Left kidney (tissue), 2 donors: ENCODE measurements around the gene HTR3D. TPM values are rescaled to one million over a fixed set of nuclear protein-coding genes. Genes with fewer than 3 reads are reported as not detected.
A peak's percentile ranks its signal among the peaks of the same experiment; 100 is the strongest.
"Not testable (repeated sequence)": the region's sequence is repeated elsewhere in the genome, so short reads cannot be mapped to it uniquely, and the experiment has no call there.

ENCODE experiments used
- DNase-seq: peaks from one replicate; pipeline ENCODE4 v3.0.0-alpha.2; 2013
- polyA plus RNA-seq: library from polyadenylated mRNA; unstranded; fragments of 120-200 nt; gene quantifications from one replicate; pipeline ENCODE4 v1.2.1, GENCODE V29; 2013; ENCODE audit not compliant: insufficient read length

The HTR3D gene
- polyA plus RNA-seq, 1 donor = not detected

GRCh38 chr3:184015381-184016019, 16.0 kb upstream of the HTR3D start:
- no peak for DNase-seq

GRCh38 chr3:184016169-184016570, 15.4 kb upstream of the HTR3D start:
- DNase-seq = no peak

DNA sequence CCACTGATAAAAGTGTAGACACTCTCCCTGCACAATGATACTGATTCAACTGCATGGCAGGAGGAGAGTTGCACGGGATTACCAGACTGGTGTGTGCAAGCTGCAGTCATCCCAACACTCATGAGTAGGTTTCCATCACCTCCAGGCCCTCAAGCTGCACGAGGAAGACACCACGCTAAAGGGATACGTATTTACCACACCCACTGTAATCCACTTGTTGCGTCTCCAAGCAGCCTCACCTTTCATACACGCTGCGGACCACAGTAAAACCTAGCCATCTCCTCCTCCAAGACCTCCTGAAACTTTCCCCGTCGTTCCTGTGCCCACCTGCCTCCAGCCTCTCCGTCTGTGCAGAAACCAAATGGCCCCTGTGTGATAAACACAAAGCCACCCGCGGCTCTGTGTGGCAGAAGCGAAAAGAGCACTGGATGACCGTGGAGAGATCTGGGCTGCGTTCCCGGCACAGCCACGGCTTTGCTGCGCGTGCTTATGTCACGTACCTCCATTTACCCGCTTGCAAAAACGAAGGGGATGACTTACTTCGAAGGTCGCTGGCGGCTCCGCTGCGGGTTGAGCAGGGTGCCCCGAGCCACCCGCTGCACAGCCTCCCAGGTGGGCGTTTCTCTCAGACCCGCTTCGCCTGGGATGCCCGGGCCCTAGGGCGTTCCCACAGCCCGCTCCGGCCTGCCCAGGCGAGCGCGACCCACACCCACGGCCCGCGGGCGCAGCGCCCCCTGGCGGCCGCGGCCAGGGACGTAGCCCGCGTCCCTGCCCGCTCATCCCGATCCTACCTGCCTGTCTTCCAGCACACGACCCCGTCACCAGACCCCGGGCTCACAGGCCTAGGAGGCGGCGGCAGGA, 14.5 kb upstream of the HTR3D start:
- DNase-seq = peak; percentile 67

GRCh38 chr3:184017672-184018423, 13.7 kb upstream of the HTR3D start, which contains the start of gene ABCC5:
ABCC5 (minus strand) TSS chr3:184017884; CDS start chr3:184014392, 3,492 bp downstream.
- DNase-seq = peak; percentile 91

- DNase-seq = no peak
These were observed 13.0 kb upstream of the HTR3D start for GRCh38 chr3:184018424-184018973.

DNA sequence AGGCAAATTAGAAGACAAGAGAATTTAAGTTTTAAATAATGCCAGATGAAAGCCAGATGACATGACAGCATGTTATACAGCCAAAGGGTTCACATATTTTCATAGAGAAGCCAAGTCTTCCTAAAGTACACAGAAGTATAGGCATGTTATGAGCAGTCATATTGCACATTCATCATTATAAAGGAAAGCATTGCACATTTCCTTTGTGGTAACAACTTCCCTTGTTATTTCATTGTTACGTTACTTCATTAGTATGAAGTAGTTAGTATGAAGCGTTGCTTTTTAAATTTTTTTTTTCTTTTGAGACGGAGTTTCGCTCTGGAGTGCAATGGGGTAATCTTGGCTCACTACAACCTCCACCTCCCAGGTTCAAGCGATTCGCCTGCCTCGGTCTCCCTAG, 9.2 kb upstream of the HTR3D start:
- DNase-seq = no peak

DNA sequence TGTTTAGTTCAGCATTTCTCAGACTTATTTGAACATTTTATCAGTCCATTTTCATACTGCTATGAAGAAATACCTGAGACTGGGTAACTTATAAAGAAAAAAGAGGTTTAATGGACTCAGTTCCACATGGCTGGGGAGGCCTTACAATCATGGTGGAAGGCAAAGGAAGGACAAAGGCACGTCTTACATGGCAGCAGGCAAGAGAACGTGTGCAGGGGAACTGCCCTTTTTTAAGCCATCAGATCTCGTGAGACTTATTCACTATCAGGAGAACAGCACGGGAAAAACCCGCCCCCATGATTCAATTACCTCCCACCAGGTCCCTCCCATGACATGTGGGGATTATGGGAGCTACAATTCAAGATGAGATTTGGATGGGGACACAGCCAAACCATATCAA, 6.3 kb upstream of the HTR3D start:
- not testable (repeated sequence) for DNase-seq

- not testable (repeated sequence) for DNase-seq
These were observed 3.2 kb upstream of the HTR3D start for GRCh38 chr3:184028275-184028890.

DNA sequence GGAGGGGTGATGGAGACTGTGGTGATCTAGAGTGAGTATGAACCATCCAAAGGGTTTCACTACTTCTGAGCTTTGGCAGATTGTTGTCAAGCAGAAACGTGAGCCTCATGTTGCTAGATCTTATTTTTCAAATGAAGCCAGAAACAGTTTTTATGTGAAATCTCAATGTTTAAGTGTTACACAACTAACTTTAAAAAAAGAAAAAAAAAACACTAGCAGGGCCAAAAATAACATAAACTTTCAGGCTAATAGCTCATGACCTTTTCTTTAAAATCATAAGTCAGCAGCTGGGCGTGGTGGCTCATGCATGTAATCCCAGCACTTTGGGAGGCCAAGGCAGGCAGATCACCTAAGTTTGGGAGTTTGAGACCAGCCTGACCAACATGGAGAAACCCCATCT, 2.1 kb upstream of the HTR3D start:
- DNase-seq = no peak

- DNase-seq = no peak
These were observed 1.0 kb upstream of the HTR3D start for GRCh38 chr3:184030536-184030935.

- DNase-seq = no peak
These were observed 6.3 kb downstream of the HTR3D start for GRCh38 chr3:184037816-184038215.

DNA sequence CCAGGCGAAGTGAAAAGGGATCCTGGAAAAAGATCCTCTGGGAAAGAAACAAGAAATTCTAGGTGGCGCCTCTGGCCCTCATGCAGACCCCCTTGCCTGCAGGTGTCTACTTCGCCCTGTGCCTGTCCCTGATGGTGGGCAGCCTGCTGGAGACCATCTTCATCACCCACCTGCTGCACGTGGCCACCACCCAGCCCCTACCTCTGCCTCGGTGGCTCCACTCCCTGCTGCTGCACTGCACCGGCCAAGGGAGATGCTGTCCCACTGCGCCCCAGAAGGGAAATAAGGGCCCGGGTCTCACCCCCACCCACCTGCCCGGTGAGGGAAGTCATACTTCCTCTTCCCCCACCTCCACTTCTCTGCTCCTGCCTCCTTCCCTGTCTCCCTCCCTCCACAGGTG, 6.8 kb downstream of the HTR3D start:
- DNase-seq = not testable (repeated sequence)

DNA sequence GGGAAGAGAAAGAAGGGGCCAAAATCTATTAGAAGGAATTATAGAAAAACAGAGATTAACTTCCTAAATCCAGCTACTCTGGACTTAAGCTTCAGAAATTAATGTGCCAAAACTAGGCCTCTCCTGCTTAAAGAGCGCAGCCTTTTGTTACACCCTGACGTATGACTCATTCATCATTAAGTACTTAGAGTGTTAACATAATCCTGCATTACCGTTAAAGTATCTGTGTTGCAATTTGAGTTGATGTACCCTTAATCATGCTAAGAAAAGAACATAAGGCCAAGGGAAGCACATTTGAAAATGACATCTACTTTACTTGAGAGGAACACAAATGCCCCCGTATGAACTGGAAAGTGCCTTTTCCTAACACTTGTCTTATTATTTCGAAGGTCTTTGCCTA, 7.9 kb downstream of the HTR3D start:
- no peak for DNase-seq

GRCh38 chr3:184040010-184040409, 8.5 kb downstream of the HTR3D start:
- DNase-seq = no peak

- DNase-seq = no peak
These were observed 11.1 kb downstream of the HTR3D start for GRCh38 chr3:184042617-184043016.

GRCh38 chr3:184045995-184046394, 14.5 kb downstream of the HTR3D start:
- DNase-seq = no peak

DNA sequence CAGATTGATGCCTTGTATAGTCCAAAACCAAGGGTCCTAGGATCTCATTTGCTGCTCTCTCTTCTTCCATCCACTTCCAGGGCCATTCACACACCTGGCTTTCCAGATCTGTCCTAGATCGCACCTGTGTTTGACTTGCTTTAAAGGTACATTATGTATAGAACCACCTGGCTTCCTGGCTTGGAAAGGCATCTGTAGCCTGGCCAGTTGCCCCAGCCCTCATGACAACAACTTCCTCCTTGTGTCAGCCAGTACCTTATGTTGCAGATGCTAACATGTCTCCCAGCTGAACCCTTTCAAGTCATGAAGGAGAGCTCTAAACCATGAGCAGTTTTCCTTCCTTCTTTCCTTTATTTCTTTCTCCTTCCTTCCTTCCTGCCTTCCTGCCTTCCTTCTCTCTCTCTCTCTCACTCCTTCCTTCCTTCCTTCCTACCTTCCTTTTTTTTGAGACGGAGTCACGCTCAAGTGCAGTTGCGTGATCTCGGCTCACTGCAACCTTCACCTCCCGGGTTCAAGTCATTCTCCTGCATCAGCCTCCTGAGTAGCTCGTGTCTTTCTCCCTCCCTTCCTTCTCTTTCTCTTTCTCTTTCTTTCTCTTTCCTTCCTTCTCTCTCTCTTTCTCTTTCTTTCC, 18.8 kb downstream of the HTR3D start:
- DNase-seq = no peak

DNA sequence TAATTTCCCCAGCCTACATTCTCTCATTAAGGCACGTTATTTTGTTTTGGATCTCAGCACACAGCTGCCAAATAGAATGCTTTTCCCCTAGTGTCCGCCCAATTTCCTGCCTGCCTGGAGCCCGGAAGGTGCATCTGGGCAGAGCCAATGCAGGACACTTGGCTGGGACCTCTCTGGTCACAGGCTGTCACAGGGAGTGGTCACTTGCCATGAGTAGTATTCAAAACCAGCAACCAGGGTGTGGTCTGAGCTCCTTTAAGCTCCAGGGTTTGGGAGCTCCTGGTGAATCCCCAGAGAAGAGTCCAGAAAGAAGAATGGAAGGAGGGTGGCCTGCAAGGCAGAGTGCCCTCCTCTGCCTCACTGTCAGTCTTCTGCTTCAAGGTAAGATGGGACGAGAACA, 21.2 kb downstream of the HTR3D start, which contains the start of gene HTR3C:
Gene HTR3C, plus strand, starts transcription at position 281 of the 400 bp plus-strand sequence. Its CDS starts 34 bp downstream, at position 315.
- DNase-seq = no peak

DNA sequence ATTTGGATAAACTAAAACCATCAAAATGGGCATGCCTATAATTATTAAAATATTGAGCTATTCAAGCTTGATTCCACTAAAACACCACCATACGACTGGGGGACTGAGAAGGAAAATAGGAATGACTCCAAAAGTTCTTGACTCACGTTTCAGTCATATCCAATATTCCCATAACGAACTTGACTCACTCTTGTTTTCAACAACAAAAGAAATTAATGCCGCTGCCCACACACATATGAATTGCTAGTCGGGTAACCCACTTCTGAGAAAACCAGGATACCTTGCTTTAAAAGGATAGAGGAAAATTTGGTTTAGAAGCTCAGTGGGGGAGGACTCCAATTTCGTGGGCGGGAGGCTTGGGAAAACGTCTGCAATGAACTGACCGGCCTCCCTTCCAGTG, 26.5 kb downstream of the HTR3D start:
- DNase-seq = no peak

DNA sequence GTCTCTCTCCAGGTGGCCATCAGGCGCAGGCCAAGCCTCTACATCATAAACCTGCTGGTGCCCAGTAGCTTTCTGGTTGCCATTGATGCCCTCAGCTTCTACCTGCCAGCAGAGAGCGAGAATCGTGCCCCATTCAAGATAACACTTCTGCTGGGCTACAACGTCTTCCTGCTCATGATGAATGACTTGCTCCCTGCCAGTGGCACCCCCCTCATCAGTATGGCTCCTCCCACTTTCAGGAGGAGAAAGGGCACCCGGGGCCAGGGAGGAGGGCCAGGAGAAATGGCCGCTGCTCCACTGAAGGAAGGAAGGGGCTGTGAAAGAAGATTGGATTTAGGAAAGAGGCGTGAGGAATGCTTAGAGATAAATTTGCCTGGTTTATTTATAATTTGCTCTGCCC, 27.9 kb downstream of the HTR3D start:
- DNase-seq = no peak

DNA sequence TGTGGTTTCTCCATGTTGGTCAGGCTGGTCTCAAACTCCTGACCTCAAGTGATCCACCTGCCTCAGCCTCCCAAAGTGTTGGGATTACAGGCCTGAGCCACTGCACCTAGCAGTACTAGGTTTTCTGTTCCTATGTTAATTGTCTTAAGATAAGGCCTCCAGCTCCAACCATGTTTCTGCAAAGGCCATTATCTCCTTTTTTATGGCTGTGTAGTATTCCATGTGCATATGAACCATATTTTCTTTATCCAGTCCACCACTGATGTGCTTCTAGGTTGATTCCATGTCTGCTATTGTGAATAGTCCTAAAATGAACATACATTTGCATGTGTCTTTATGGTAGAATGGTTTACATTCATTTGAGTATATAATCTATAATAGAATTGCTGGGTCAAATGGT, 31.1 kb downstream of the HTR3D start:
- DNase-seq = no peak
